WTC11 (cell line): ENCODE data around the gene LIMD2. TPM values are rescaled to one million over a fixed set of nuclear protein-coding genes. Genes with fewer than 3 reads are reported as not detected.
A peak's percentile ranks its signal among the peaks of the same experiment; 100 is the strongest.

Source experiments
- EMX1 ChIP-seq: fragments of 250-450 bp; sonication (Bioruptor Pico); IDR thresholded peaks from 2 replicates; pipeline ENCODE4 v1.8.0; 2021; ENCODE audit warnings: mild to moderate bottlenecking
- ESRRA ChIP-seq: sonication (generic); formaldehyde crosslinking; IDR thresholded peaks from 2 replicates; pipeline ENCODE4 v1.8.1; 2022; ENCODE audit warnings: mild to moderate bottlenecking, missing genetic modification reagents, borderline replicate concordance
- GABPB1 ChIP-seq: sonication (generic); formaldehyde crosslinking; IDR thresholded peaks from 2 replicates; pipeline ENCODE4 v1.8.1; 2023; ENCODE audit warnings: mild to moderate bottlenecking, missing genetic modification reagents
- KAT7 ChIP-seq: sonication (generic); formaldehyde crosslinking; IDR thresholded peaks from 2 replicates; pipeline ENCODE4 v1.8.1; 2023; ENCODE audit warnings: missing genetic modification reagents, mild to moderate bottlenecking, borderline replicate concordance
- NFYB ChIP-seq: sonication (generic); formaldehyde crosslinking; conservative IDR thresholded peaks from 2 replicates; pipeline ENCODE4 v1.8.0; 2022; ENCODE audit warnings: low read depth, missing genetic modification reagents
- NR2C2 ChIP-seq: sonication (generic); formaldehyde crosslinking; IDR thresholded peaks from 2 replicates; pipeline ENCODE4 v1.8.0; 2022; ENCODE audit warnings: mild to moderate bottlenecking, missing genetic modification reagents
- SMAD3 ChIP-seq: sonication (generic); formaldehyde crosslinking; IDR thresholded peaks from 2 replicates; pipeline ENCODE4 v1.8.0; 2022; ENCODE audit warnings: missing genetic modification reagents, mild to moderate bottlenecking, borderline replicate concordance
- TEAD4 ChIP-seq: sonication (generic); formaldehyde crosslinking; IDR thresholded peaks from 2 replicates; pipeline ENCODE4 v1.8.0; 2022; ENCODE audit warnings: mild to moderate bottlenecking, missing genetic modification reagents
- ZBTB21 ChIP-seq: sonication (generic); formaldehyde crosslinking; IDR thresholded peaks from 2 replicates; pipeline ENCODE4 v1.8.1; 2023; ENCODE audit warnings: mild to moderate bottlenecking, missing genetic modification reagents, borderline replicate concordance
- ZNF219 ChIP-seq: sonication (generic); formaldehyde crosslinking; IDR thresholded peaks from 2 replicates; pipeline ENCODE4 v1.8.0; 2023; ENCODE audit warnings: missing genetic modification reagents, mild to moderate bottlenecking, borderline replicate concordance
- total RNA-seq: library from RNA; stranded (reverse); gene quantifications from 3 replicates; pipeline ENCODE4 v1.2.3, GENCODE V29; 2021
- TF ChIP-seq, protein P1 (sequence below): sonication (generic); formaldehyde crosslinking; conservative IDR thresholded peaks from 2 replicates; pipeline ENCODE4 v1.8.1; 2023; ENCODE audit warnings: mild to moderate bottlenecking, low read depth, missing genetic modification reagents, moderate library complexity
- TF ChIP-seq, protein P2 (sequence below): sonication (generic); formaldehyde crosslinking; IDR thresholded peaks from 2 replicates; pipeline ENCODE4 v1.8.1; 2023; ENCODE audit warnings: mild to moderate bottlenecking, missing genetic modification reagents, borderline replicate concordance
- TF ChIP-seq, protein P3 (sequence below): fragments of 200-600 bp; IDR thresholded peaks from 2 replicates; pipeline ENCODE4 v1.8.0; 2022; ENCODE audit warnings: antibody characterized with exemption
- TF ChIP-seq, protein P4 (sequence below): fragments of 250-450 bp; sonication (Bioruptor Pico); IDR thresholded peaks from 2 replicates; pipeline ENCODE4 v1.8.0; 2021; ENCODE audit warnings: mild to moderate bottlenecking
- TF ChIP-seq, protein P5 (sequence below): fragments of 250-450 bp; sonication (Bioruptor Pico); IDR thresholded peaks from 2 replicates; pipeline ENCODE4 v1.9.0; 2021; ENCODE audit warnings: mild to moderate bottlenecking
- TF ChIP-seq, protein P6 (sequence below): sonication (generic); formaldehyde crosslinking; IDR thresholded peaks from 2 replicates; pipeline ENCODE4 v1.8.0; 2022; ENCODE audit warnings: mild to moderate bottlenecking, missing genetic modification reagents
- TF ChIP-seq, protein P7 (sequence below): sonication (generic); formaldehyde crosslinking; IDR thresholded peaks from 2 replicates; pipeline ENCODE4 v1.8.1; 2022; ENCODE audit warnings: low read depth, mild to moderate bottlenecking, moderate library complexity, missing genetic modification reagents, borderline replicate concordance
- TF ChIP-seq, protein P8 (sequence below): sonication (generic); formaldehyde crosslinking; IDR thresholded peaks from 2 replicates; pipeline ENCODE4 v1.8.1; 2023; ENCODE audit warnings: mild to moderate bottlenecking, missing genetic modification reagents, moderate library complexity

Gene LIMD2
- total RNA-seq, 1 experiment from 2014 or later, result 91.8 TPM

DNA sequence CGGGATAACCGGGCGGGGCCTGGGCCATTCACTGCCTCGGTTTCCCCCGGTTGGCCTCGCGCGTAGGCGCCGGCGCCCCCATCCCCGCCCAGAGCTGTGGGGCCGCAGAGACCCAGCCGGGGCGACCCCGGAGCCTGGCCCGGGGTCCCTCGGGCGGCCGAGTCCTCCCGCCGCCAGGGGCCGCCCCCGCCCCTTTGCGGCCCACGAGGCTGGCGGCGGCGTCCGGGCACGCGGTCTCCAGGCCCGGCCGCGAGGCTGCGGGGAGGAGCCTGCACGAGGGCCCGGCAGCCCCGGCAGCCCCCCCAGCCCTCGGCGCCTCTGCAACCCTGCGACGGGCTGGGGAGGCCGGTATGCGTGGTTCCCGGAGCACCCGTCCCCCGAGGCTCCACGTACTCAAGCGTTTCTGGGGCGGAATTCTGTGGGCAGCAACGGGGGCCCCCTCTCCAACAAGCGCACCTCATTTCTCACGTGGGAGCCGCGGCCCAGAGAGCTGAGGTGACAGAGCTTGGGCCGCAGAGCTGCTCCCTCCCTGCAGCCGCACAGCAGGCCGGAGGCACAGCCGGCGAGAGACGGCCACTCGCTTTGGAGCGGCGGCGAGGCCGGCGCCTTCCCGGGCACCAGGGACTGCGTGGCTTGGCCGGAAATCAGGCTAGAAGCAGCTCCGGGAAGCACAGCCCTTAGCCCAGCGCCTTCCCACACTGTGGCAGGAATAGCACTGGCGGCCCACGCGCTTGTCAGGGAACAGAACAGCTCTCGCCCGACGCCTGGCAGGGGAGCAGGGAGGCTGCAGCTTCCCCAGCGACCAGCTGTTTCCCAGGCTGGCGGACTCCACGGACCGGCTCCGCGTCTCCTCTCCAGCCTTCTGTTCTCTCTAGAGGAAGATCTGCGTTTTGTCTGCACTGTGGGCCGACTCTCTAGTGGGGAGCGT, 867 bp upstream of the LIMD2 start (continued):
- 0 out of 2 replicates have a peak, but pooled peaks have one; percentile 66 for TF ChIP-seq ESRRA (CRISPR knock-in tag)
- TF ChIP-seq, protein P1, sequence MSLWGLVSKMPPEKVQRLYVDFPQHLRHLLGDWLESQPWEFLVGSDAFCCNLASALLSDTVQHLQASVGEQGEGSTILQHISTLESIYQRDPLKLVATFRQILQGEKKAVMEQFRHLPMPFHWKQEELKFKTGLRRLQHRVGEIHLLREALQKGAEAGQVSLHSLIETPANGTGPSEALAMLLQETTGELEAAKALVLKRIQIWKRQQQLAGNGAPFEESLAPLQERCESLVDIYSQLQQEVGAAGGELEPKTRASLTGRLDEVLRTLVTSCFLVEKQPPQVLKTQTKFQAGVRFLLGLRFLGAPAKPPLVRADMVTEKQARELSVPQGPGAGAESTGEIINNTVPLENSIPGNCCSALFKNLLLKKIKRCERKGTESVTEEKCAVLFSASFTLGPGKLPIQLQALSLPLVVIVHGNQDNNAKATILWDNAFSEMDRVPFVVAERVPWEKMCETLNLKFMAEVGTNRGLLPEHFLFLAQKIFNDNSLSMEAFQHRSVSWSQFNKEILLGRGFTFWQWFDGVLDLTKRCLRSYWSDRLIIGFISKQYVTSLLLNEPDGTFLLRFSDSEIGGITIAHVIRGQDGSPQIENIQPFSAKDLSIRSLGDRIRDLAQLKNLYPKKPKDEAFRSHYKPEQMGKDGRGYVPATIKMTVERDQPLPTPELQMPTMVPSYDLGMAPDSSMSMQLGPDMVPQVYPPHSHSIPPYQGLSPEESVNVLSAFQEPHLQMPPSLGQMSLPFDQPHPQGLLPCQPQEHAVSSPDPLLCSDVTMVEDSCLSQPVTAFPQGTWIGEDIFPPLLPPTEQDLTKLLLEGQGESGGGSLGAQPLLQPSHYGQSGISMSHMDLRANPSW (CRISPR knock-in tag), result no peak
- TF ChIP-seq NR2C2 (CRISPR knock-in tag), result no peak
- TF ChIP-seq TEAD4, result no peak
- peak; percentile 42; the same call in 1 of the 2 replicates for TF ChIP-seq ZBTB21
- TF ChIP-seq SMAD3, result no peak
- TF ChIP-seq, protein P2, sequence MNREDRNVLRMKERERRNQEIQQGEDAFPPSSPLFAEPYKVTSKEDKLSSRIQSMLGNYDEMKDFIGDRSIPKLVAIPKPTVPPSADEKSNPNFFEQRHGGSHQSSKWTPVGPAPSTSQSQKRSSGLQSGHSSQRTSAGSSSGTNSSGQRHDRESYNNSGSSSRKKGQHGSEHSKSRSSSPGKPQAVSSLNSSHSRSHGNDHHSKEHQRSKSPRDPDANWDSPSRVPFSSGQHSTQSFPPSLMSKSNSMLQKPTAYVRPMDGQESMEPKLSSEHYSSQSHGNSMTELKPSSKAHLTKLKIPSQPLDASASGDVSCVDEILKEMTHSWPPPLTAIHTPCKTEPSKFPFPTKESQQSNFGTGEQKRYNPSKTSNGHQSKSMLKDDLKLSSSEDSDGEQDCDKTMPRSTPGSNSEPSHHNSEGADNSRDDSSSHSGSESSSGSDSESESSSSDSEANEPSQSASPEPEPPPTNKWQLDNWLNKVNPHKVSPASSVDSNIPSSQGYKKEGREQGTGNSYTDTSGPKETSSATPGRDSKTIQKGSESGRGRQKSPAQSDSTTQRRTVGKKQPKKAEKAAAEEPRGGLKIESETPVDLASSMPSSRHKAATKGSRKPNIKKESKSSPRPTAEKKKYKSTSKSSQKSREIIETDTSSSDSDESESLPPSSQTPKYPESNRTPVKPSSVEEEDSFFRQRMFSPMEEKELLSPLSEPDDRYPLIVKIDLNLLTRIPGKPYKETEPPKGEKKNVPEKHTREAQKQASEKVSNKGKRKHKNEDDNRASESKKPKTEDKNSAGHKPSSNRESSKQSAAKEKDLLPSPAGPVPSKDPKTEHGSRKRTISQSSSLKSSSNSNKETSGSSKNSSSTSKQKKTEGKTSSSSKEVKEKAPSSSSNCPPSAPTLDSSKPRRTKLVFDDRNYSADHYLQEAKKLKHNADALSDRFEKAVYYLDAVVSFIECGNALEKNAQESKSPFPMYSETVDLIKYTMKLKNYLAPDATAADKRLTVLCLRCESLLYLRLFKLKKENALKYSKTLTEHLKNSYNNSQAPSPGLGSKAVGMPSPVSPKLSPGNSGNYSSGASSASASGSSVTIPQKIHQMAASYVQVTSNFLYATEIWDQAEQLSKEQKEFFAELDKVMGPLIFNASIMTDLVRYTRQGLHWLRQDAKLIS (CRISPR knock-in tag), result no peak
- TF ChIP-seq, protein P3, sequence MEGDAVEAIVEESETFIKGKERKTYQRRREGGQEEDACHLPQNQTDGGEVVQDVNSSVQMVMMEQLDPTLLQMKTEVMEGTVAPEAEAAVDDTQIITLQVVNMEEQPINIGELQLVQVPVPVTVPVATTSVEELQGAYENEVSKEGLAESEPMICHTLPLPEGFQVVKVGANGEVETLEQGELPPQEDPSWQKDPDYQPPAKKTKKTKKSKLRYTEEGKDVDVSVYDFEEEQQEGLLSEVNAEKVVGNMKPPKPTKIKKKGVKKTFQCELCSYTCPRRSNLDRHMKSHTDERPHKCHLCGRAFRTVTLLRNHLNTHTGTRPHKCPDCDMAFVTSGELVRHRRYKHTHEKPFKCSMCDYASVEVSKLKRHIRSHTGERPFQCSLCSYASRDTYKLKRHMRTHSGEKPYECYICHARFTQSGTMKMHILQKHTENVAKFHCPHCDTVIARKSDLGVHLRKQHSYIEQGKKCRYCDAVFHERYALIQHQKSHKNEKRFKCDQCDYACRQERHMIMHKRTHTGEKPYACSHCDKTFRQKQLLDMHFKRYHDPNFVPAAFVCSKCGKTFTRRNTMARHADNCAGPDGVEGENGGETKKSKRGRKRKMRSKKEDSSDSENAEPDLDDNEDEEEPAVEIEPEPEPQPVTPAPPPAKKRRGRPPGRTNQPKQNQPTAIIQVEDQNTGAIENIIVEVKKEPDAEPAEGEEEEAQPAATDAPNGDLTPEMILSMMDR, result no peak
- 0 out of 2 replicates have a peak, but pooled peaks have one; percentile 61 for TF ChIP-seq KAT7 (CRISPR knock-in tag)
- TF ChIP-seq, protein P4, sequence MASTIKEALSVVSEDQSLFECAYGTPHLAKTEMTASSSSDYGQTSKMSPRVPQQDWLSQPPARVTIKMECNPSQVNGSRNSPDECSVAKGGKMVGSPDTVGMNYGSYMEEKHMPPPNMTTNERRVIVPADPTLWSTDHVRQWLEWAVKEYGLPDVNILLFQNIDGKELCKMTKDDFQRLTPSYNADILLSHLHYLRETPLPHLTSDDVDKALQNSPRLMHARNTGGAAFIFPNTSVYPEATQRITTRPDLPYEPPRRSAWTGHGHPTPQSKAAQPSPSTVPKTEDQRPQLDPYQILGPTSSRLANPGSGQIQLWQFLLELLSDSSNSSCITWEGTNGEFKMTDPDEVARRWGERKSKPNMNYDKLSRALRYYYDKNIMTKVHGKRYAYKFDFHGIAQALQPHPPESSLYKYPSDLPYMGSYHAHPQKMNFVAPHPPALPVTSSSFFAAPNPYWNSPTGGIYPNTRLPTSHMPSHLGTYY (CRISPR knock-in tag), result no peak
- TF ChIP-seq GABPB1 (CRISPR knock-in tag), result no peak
- TF ChIP-seq, protein P5, sequence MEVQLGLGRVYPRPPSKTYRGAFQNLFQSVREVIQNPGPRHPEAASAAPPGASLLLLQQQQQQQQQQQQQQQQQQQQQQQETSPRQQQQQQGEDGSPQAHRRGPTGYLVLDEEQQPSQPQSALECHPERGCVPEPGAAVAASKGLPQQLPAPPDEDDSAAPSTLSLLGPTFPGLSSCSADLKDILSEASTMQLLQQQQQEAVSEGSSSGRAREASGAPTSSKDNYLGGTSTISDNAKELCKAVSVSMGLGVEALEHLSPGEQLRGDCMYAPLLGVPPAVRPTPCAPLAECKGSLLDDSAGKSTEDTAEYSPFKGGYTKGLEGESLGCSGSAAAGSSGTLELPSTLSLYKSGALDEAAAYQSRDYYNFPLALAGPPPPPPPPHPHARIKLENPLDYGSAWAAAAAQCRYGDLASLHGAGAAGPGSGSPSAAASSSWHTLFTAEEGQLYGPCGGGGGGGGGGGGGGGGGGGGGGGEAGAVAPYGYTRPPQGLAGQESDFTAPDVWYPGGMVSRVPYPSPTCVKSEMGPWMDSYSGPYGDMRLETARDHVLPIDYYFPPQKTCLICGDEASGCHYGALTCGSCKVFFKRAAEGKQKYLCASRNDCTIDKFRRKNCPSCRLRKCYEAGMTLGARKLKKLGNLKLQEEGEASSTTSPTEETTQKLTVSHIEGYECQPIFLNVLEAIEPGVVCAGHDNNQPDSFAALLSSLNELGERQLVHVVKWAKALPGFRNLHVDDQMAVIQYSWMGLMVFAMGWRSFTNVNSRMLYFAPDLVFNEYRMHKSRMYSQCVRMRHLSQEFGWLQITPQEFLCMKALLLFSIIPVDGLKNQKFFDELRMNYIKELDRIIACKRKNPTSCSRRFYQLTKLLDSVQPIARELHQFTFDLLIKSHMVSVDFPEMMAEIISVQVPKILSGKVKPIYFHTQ (CRISPR knock-in tag), result no peak
- TF ChIP-seq NFYB (CRISPR knock-in tag), result no peak
- TF ChIP-seq, protein P6, sequence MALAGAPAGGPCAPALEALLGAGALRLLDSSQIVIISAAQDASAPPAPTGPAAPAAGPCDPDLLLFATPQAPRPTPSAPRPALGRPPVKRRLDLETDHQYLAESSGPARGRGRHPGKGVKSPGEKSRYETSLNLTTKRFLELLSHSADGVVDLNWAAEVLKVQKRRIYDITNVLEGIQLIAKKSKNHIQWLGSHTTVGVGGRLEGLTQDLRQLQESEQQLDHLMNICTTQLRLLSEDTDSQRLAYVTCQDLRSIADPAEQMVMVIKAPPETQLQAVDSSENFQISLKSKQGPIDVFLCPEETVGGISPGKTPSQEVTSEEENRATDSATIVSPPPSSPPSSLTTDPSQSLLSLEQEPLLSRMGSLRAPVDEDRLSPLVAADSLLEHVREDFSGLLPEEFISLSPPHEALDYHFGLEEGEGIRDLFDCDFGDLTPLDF (CRISPR knock-in tag), result no peak
- peak; percentile 55; the same call in 1 of the 2 replicates for TF ChIP-seq ZNF219
- TF ChIP-seq, protein P7, sequence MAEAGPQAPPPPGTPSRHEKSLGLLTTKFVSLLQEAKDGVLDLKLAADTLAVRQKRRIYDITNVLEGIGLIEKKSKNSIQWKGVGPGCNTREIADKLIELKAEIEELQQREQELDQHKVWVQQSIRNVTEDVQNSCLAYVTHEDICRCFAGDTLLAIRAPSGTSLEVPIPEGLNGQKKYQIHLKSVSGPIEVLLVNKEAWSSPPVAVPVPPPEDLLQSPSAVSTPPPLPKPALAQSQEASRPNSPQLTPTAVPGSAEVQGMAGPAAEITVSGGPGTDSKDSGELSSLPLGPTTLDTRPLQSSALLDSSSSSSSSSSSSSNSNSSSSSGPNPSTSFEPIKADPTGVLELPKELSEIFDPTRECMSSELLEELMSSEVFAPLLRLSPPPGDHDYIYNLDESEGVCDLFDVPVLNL, result no peak
- TF ChIP-seq, protein P8, sequence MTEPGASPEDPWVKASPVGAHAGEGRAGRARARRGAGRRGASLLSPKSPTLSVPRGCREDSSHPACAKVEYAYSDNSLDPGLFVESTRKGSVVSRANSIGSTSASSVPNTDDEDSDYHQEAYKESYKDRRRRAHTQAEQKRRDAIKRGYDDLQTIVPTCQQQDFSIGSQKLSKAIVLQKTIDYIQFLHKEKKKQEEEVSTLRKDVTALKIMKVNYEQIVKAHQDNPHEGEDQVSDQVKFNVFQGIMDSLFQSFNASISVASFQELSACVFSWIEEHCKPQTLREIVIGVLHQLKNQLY (CRISPR knock-in tag), result peak; percentile 26; the same call in 1 of the 2 replicates
- TF ChIP-seq EMX1 (CRISPR knock-in tag), result no peak
